HG03575 (cell line): ENCODE data around the gene KCNT2.

Source experiments
- ATAC-seq: cut with Tn5 transposase; IDR thresholded peaks from one replicate; pipeline ENCODE4 v1.9.1; 2021; ENCODE audit not compliant: unreplicated experiment, insufficient number of reproducible peaks, low FRiP score; ENCODE audit errors: extremely low read depth

Gene KCNT2

GRCh38 chr1:196180847-196181593, 427.2 kb downstream of the KCNT2 start:
- no peak for ATAC-seq

DNA sequence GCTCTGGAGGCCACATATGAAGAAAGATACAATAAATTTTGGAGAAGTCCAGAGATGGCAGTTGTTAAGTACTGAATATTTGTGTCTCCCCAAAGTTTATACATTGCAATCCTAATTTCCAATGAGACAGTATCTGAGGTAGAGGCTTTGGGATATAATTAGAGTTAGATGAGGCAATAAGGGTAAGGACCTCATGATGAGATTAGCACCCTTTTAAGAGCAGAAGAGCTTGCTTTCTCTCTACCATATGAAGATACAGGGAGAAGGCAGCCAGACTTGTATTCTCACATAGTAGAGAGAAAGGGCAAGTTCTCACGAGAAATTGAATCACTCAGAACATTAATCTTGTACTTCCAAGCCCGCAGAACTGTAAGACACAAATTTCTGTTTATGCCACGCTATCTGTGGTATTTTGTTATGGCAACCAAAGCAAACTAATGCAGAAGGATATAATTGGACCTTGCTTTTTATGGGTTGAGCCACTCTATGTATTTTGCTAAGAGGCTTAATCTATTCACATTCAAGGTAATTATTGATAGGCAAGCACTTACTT, 430.1 kb downstream of the KCNT2 start:
- ATAC-seq, result no peak
